Dedifferentiated amniotic fluid mesenchymal stem cell (primary cell): ENCODE measurements around the gene RPL22.

Experiments
- DNase-seq: peaks from one replicate; pipeline ENCODE4 v3.0.0-alpha.2; 2016; ENCODE audit errors: extremely low spot score

RPL22 gene

GRCh38 chr1:6200188-6200809 is 904 bp upstream of the RPL22 start:
- DNase-seq: no peak

GRCh38 chr1:6198646-6199297 is 623 bp downstream of the RPL22 start:
- no peak for DNase-seq

- no peak for DNase-seq
Measured at GRCh38 chr1:6197746-6198427, 1.5 kb downstream of the RPL22 start.

- DNase-seq: no peak
Measured at GRCh38 chr1:6191968-6192367, 7.4 kb downstream of the RPL22 start.

- no peak for DNase-seq
Measured at GRCh38 chr1:6188466-6188865, 10.9 kb downstream of the RPL22 start.

GRCh38 chr1:6185635-6186382 is 13.6 kb downstream of the RPL22 start:
- no peak for DNase-seq

GRCh38 chr1:6185151-6185550 is 14.2 kb downstream of the RPL22 start:
- peak; percentile 86 for DNase-seq

GRCh38 chr1:6184083-6184783 is 15.2 kb downstream of the RPL22 start:
- no peak for DNase-seq

GRCh38 chr1:6183520-6183989 is 15.8 kb downstream of the RPL22 start:
- DNase-seq: no peak

GRCh38 chr1:6181347-6181770 is 18.0 kb downstream of the RPL22 start:
- DNase-seq: no peak

- DNase-seq: no peak
Measured at GRCh38 chr1:6180707-6181311, 18.6 kb downstream of the RPL22 start.

- no peak for DNase-seq
Measured at GRCh38 chr1:6180268-6180706, 19.1 kb downstream of the RPL22 start, which contains the start of gene CHD5. TSS of gene CHD5 (minus strand) at chr1:6180321. CDS start at chr1:6180023, 298 bp downstream.

- DNase-seq: no peak
Measured at GRCh38 chr1:6179564-6180175, 19.7 kb downstream of the RPL22 start.

GRCh38 chr1:6178751-6179563 is 20.4 kb downstream of the RPL22 start:
- DNase-seq: no peak

GRCh38 chr1:6177681-6178380 is 21.6 kb downstream of the RPL22 start:
- no peak for DNase-seq

- no peak for DNase-seq
Measured at GRCh38 chr1:6176779-6177178, 22.6 kb downstream of the RPL22 start.

- no peak for DNase-seq
Measured at GRCh38 chr1:6175411-6175828, 24.0 kb downstream of the RPL22 start.

GRCh38 chr1:6174621-6175410 is 24.6 kb downstream of the RPL22 start:
- no peak for DNase-seq
